GM12864 (cell line): ENCODE results near the gene CCDC170.
"Not testable (repeated sequence)": the region's sequence is repeated elsewhere in the genome, so short reads cannot be mapped to it uniquely, and the experiment has no call there.

Experiments used
- DNase-seq: peaks from one replicate; pipeline ENCODE4 v3.0.0-alpha.2; 2011; ENCODE audit warnings: low read depth
- H3K4me3 ChIP-seq: 2 replicates; pipeline ENCODE4 v1.5.1; 2011; ENCODE audit warnings: mild to moderate bottlenecking, low read depth, low read length, control low read depth
- CTCF ChIP-seq: IDR thresholded peaks from 2 replicates; pipeline ENCODE4 v1.5.1; 2011; ENCODE audit warnings: low read depth, mild to moderate bottlenecking, moderate library complexity, low read length, control low read depth, inconsistent platforms; ENCODE audit errors: missing control alignments

CCDC170 gene

GRCh38 chr6:151493804-151494234, at the start of gene CCDC170:
Gene CCDC170 (plus strand): TSS chr6:151494017. CDS start chr6:151494129, 112 bp downstream.
- no peak for DNase-seq
- peak within 1 kb of the TSS; percentile 54 for H3K4me3 ChIP-seq
- no peak for TF ChIP-seq CTCF

- no peak for TF ChIP-seq CTCF
- no peak overlapping the region for H3K4me3 ChIP-seq
- DNase-seq: no peak
Observed at GRCh38 chr6:151445482-151445881, 48.3 kb upstream of the CCDC170 start.

GRCh38 chr6:151447237-151447636, 46.6 kb upstream of the CCDC170 start:
- no peak for DNase-seq
- no peak overlapping the region for H3K4me3 ChIP-seq
- no peak for TF ChIP-seq CTCF

GRCh38 chr6:151448623-151449022, 45.2 kb upstream of the CCDC170 start:
- TF ChIP-seq CTCF: no peak
- DNase-seq: no peak
- no peak overlapping the region for H3K4me3 ChIP-seq

GRCh38 chr6:151450928-151451327, 42.9 kb upstream of the CCDC170 start:
- not testable (repeated sequence) for DNase-seq
- peak overlapping the region; percentile 87 for H3K4me3 ChIP-seq

GRCh38 chr6:151451417-151451949, 42.3 kb upstream of the CCDC170 start:
- no peak for DNase-seq
- TF ChIP-seq CTCF: no peak
- peak overlapping the region; percentile 87 for H3K4me3 ChIP-seq

- peak; percentile 99 for DNase-seq
- no peak for TF ChIP-seq CTCF
Observed at GRCh38 chr6:151451950-151452749, 41.7 kb upstream of the CCDC170 start, which contains the start of gene RMND1. Gene RMND1 (minus strand): TSS chr6:151452126. CDS start chr6:151445811, 6,315 bp downstream.

More at GRCh38 chr6:151451950-151452749, 41.7 kb upstream of the CCDC170 start, which contains the start of gene RMND1:
- peak within 1 kb of the TSS; percentile 87 for H3K4me3 ChIP-seq
